ENCODE measurements around the gene LDLRAD4.

The LDLRAD4 gene

GRCh38 chr18:13549880-13550232, 331.3 kb downstream of the LDLRAD4 start:
- TF ChIP-seq, protein P1, sequence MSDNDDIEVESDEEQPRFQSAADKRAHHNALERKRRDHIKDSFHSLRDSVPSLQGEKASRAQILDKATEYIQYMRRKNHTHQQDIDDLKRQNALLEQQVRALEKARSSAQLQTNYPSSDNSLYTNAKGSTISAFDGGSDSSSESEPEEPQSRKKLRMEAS (IDR thresholded peaks at IDR 0.05): no peak
- TF ChIP-seq FOXM1 (IDR thresholded peaks at IDR 0.05; ENCODE audit: borderline replicate concordance, low read depth): no peak
- TF ChIP-seq RAD21 (IDR thresholded peaks at IDR 0.05; ENCODE audit: low read depth): no peak
- no peak for TF ChIP-seq ZBTB7A (IDR thresholded peaks at IDR 0.05; ENCODE audit: low read depth)
- no peak for TF ChIP-seq EP300 (IDR thresholded peaks at IDR 0.05; ENCODE audit: borderline replicate concordance)
- TF ChIP-seq USF1 (IDR thresholded peaks at IDR 0.05): no peak
- no peak for TF ChIP-seq NFIC (IDR thresholded peaks at IDR 0.05)
- TF ChIP-seq, protein P2, sequence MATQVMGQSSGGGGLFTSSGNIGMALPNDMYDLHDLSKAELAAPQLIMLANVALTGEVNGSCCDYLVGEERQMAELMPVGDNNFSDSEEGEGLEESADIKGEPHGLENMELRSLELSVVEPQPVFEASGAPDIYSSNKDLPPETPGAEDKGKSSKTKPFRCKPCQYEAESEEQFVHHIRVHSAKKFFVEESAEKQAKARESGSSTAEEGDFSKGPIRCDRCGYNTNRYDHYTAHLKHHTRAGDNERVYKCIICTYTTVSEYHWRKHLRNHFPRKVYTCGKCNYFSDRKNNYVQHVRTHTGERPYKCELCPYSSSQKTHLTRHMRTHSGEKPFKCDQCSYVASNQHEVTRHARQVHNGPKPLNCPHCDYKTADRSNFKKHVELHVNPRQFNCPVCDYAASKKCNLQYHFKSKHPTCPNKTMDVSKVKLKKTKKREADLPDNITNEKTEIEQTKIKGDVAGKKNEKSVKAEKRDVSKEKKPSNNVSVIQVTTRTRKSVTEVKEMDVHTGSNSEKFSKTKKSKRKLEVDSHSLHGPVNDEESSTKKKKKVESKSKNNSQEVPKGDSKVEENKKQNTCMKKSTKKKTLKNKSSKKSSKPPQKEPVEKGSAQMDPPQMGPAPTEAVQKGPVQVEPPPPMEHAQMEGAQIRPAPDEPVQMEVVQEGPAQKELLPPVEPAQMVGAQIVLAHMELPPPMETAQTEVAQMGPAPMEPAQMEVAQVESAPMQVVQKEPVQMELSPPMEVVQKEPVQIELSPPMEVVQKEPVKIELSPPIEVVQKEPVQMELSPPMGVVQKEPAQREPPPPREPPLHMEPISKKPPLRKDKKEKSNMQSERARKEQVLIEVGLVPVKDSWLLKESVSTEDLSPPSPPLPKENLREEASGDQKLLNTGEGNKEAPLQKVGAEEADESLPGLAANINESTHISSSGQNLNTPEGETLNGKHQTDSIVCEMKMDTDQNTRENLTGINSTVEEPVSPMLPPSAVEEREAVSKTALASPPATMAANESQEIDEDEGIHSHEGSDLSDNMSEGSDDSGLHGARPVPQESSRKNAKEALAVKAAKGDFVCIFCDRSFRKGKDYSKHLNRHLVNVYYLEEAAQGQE (IDR thresholded peaks at IDR 0.05; ENCODE audit: low read depth): no peak
- no peak for TF ChIP-seq YY1 (IDR thresholded peaks at IDR 0.05; ENCODE audit: low read depth)
- TF ChIP-seq TAF1 (IDR thresholded peaks at IDR 0.05; ENCODE audit: low read depth): no peak
- no peak for TF ChIP-seq TEAD4 (IDR thresholded peaks at IDR 0.05)

DNA sequence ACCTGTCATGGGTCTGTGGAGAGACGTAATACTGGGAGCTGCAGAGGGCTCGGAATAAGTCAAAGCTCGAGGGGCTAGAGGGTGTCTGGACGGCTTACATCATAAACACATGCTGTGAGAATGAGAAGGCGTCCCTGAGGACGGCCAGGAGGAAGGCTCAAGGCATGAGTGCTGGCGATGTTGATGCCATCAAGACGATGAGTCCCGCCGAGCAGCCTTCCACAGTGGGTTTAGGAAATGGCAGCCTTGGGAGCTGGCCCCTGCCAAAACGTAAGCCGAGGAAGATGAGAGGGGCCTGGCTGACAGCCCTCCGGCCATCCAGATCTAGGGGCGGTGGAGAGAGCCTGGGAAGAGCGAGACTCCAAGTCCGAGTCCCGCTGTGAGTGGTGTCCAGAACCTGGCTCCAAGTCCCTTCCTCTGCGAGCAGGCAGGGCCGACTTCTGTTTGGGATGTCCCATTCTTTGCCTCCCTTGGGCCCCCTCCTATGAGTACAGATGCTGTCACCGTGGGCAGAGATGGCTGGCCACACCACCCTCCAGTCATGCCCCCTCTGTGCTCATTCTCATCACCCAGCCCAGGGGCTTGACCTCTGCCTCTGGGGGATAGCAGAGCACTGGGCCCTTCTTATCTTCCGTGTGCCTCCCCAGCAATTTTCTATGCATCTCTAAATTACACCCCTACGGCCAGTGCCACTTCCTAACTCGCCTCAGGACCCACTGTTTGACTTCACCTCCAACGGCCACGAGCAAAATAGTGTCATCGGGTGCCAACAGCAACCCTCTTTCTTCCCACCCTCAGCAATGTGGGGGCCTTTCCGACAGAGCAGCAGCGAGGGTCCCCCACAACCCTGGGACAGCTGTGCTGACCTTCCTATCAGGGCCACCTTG, 332.1 kb downstream of the LDLRAD4 start:
- TF ChIP-seq RAD21 (IDR thresholded peaks at IDR 0.05; ENCODE audit: low read depth) (no peak), TAF1 (IDR thresholded peaks at IDR 0.05; ENCODE audit: low read depth) (no peak), CREB1 (IDR thresholded peaks at IDR 0.05; ENCODE audit: low read depth) (no peak), TEAD4 (IDR thresholded peaks at IDR 0.05) (no peak)

GRCh38 chr18:13551305-13551603, 332.7 kb downstream of the LDLRAD4 start:
- TF ChIP-seq TEAD4 (IDR thresholded peaks at IDR 0.05) (no peak), TCF12 (IDR thresholded peaks at IDR 0.05; ENCODE audit: low read depth) (no peak), EGR1 (IDR thresholded peaks at IDR 0.05) (no peak)

- TF ChIP-seq NFIC (IDR thresholded peaks at IDR 0.05): no peak
- TF ChIP-seq CREB1 (IDR thresholded peaks at IDR 0.05; ENCODE audit: low read depth): no peak
- TF ChIP-seq EGR1 (IDR thresholded peaks at IDR 0.05): no peak
- no peak for TF ChIP-seq TCF12 (IDR thresholded peaks at IDR 0.05; ENCODE audit: low read depth)
- TF ChIP-seq FOXM1 (IDR thresholded peaks at IDR 0.05; ENCODE audit: borderline replicate concordance, low read depth): no peak
- TF ChIP-seq, protein P1 (IDR thresholded peaks at IDR 0.05): no peak
- TF ChIP-seq EP300 (IDR thresholded peaks at IDR 0.05; ENCODE audit: borderline replicate concordance): no peak
- TF ChIP-seq YY1 (IDR thresholded peaks at IDR 0.05; ENCODE audit: low read depth): no peak
- TF ChIP-seq RAD21 (IDR thresholded peaks at IDR 0.05; ENCODE audit: low read depth): no peak
- TF ChIP-seq TAF1 (IDR thresholded peaks at IDR 0.05; ENCODE audit: low read depth): no peak
- no peak for TF ChIP-seq USF1 (IDR thresholded peaks at IDR 0.05)
- TF ChIP-seq, protein P2 (IDR thresholded peaks at IDR 0.05; ENCODE audit: low read depth): no peak
- no peak for TF ChIP-seq CEBPB (IDR thresholded peaks at IDR 0.05)
- no peak for TF ChIP-seq ZBTB7A (IDR thresholded peaks at IDR 0.05; ENCODE audit: low read depth)
- no peak for TF ChIP-seq TEAD4 (IDR thresholded peaks at IDR 0.05)
These were observed 333.5 kb downstream of the LDLRAD4 start for GRCh38 chr18:13551841-13552733.

GRCh38 chr18:13553449-13553848, 334.9 kb downstream of the LDLRAD4 start:
- TF ChIP-seq, protein P2 (IDR thresholded peaks at IDR 0.05; ENCODE audit: low read depth): no peak
- TF ChIP-seq YY1 (IDR thresholded peaks at IDR 0.05; ENCODE audit: low read depth): no peak
- TF ChIP-seq TEAD4 (IDR thresholded peaks at IDR 0.05): no peak
- no peak for TF ChIP-seq NFIC (IDR thresholded peaks at IDR 0.05)
- TF ChIP-seq TAF1 (IDR thresholded peaks at IDR 0.05; ENCODE audit: low read depth): no peak
- TF ChIP-seq CEBPB (IDR thresholded peaks at IDR 0.05): no peak
- TF ChIP-seq CREB1 (IDR thresholded peaks at IDR 0.05; ENCODE audit: low read depth): no peak
- TF ChIP-seq EP300 (IDR thresholded peaks at IDR 0.05; ENCODE audit: borderline replicate concordance): no peak
- no peak for TF ChIP-seq TCF12 (IDR thresholded peaks at IDR 0.05; ENCODE audit: low read depth)
- TF ChIP-seq ZBTB7A (IDR thresholded peaks at IDR 0.05; ENCODE audit: low read depth): no peak
- TF ChIP-seq USF1 (IDR thresholded peaks at IDR 0.05): no peak
- no peak for TF ChIP-seq RAD21 (IDR thresholded peaks at IDR 0.05; ENCODE audit: low read depth)
- no peak for TF ChIP-seq EGR1 (IDR thresholded peaks at IDR 0.05)
- TF ChIP-seq, protein P1 (IDR thresholded peaks at IDR 0.05): no peak
- no peak for TF ChIP-seq FOXM1 (IDR thresholded peaks at IDR 0.05; ENCODE audit: borderline replicate concordance, low read depth)
